ENCODE results near the gene MLLT10. TPM values are rescaled to one million over a fixed set of nuclear protein-coding genes. Genes with fewer than 3 reads are reported as not detected.

MLLT10 gene
- total and polyA plus RNA-seq, 10 of the 15 experiments (the other 5 are each of a cell fraction or from before 2014, with no cell fraction given) = 8.7 to 61.1 (median 28.5) TPM

DNA sequence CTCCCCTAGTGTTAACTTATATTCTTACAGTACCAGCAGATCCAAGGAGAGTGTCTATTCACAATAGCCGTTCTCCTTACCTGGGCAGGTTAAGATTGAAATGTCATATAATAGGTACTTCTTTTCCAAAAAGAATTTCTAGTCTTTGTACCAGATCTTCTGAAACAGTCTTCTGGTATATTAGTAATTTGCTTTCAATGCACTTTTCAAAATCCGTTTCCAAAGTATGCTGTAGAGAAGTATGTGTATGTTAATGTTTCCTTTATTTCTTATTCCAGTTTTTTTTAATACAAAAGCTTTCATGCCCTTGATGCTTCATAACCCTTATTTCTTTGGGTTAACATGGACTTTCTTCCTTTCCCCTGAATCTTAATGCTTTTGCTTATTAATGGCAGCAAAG lies 188.2 kb downstream of the MLLT10 start:
- in situ Hi-C loops (cut with MboI) (loop anchor here (10.0 kb wide), 1 partner anchor 447 kb away; no protein-coding TSS in a partner anchor), intact Hi-C loops (cut with micrococcal nuclease; ENCODE audit: unreplicated experiment) (no loop called here)
- Histone ChIP-seq H3K4me2 (ENCODE audit: control insufficient read depth, insufficient read depth) (no peak overlapping the region), H3K27ac (ENCODE audit: control insufficient read depth, insufficient read depth) (no peak overlapping the region), H3K4me3 (no peak overlapping the region), H4K20me1 (ENCODE audit: control insufficient read depth, insufficient read depth) (no peaks in the 10 kb centered on the region), H3K9ac (ENCODE audit: control insufficient read depth, insufficient read depth, low read length) (no peak overlapping the region), H2AFZ (ENCODE audit: control insufficient read depth, low read depth, low read length) (no peak overlapping the region), H3K9me3 (replicated peaks; ENCODE audit: control insufficient read depth, insufficient read depth, low read length) (no peaks in the 10 kb centered on the region), H3K79me2 (ENCODE audit: control insufficient read depth, insufficient read depth, low read length) (no peaks in the 10 kb centered on the region), H3K36me3 (ENCODE audit: control insufficient read depth in 2 of 2, insufficient read depth in 2 of 2, low read length in 1 of 2) (peaks cover 1 to 8% of the 10 kb centered on the region in 2 experiments; a peak in 3 of 4 replicates), H3K27me3 (replicated peaks in 1 of 2; ENCODE audit: control insufficient read depth in 2 of 2, insufficient read depth in 2 of 2, low read length in 1 of 2) (no peaks in the 10 kb centered on the region), H3K4me1 (ENCODE audit: control insufficient read depth, insufficient read depth, low read length) (peaks cover 11% of the 10 kb centered on the region)
- no peak for DNase-seq (ENCODE audit: low read depth, low spot score)
- SMC1A ChIA-PET (ENCODE audit: uncharacterized antibody, unreplicated experiment) = interaction anchor here (1.3 kb wide), 1 partner anchor 85 kb away, joined by 3 read pairs; no protein-coding TSS in a partner anchor
- RAD21 ChIA-PET (ENCODE audit: unreplicated experiment) = no interaction called here
- WGBS (ENCODE audit: insufficient coverage, insufficient replicate concordance, low lambda C conversion rate, missing lambda C conversion rate) = 98% methylated on average over 2 of the region's 2 CpGs
- TSS peak; percentile 11 for BruUV-seq (replicated peaks)
- CTCF ChIA-PET = interaction anchor here (0.6 kb wide), 1 partner anchor 416 kb away, joined by 4 read pairs; no protein-coding TSS in a partner anchor
- no peak for ATAC-seq
- TF ChIP-seq NR2C1 (IDR thresholded peaks at IDR 0.05) (no peak), DPF2 (IDR thresholded peaks at IDR 0.05) (no peak), YBX1 (IDR thresholded peaks at IDR 0.05) (no peak), SMAD5 (IDR thresholded peaks at IDR 0.05; ENCODE audit: low read depth) (no peak), KLF5 (IDR thresholded peaks at IDR 0.05; ENCODE audit: partially characterized antibody) (no peak), SMC3 (IDR thresholded peaks at IDR 0.05; ENCODE audit: borderline replicate concordance, low read length) (no peak), SMAD1 (IDR thresholded peaks at IDR 0.05; ENCODE audit: low read depth, partially characterized antibody) (no peak)
- TF ChIP-seq, protein P1, sequence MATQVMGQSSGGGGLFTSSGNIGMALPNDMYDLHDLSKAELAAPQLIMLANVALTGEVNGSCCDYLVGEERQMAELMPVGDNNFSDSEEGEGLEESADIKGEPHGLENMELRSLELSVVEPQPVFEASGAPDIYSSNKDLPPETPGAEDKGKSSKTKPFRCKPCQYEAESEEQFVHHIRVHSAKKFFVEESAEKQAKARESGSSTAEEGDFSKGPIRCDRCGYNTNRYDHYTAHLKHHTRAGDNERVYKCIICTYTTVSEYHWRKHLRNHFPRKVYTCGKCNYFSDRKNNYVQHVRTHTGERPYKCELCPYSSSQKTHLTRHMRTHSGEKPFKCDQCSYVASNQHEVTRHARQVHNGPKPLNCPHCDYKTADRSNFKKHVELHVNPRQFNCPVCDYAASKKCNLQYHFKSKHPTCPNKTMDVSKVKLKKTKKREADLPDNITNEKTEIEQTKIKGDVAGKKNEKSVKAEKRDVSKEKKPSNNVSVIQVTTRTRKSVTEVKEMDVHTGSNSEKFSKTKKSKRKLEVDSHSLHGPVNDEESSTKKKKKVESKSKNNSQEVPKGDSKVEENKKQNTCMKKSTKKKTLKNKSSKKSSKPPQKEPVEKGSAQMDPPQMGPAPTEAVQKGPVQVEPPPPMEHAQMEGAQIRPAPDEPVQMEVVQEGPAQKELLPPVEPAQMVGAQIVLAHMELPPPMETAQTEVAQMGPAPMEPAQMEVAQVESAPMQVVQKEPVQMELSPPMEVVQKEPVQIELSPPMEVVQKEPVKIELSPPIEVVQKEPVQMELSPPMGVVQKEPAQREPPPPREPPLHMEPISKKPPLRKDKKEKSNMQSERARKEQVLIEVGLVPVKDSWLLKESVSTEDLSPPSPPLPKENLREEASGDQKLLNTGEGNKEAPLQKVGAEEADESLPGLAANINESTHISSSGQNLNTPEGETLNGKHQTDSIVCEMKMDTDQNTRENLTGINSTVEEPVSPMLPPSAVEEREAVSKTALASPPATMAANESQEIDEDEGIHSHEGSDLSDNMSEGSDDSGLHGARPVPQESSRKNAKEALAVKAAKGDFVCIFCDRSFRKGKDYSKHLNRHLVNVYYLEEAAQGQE (IDR thresholded peaks at IDR 0.05; ENCODE audit: low read depth, low read length) = no peak
- TF ChIP-seq, protein P2, sequence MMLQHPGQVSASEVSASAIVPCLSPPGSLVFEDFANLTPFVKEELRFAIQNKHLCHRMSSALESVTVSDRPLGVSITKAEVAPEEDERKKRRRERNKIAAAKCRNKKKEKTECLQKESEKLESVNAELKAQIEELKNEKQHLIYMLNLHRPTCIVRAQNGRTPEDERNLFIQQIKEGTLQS (IDR thresholded peaks at IDR 0.05; ENCODE audit: borderline replicate concordance, extremely low read depth, low read depth, low read length) = no peak
- TF ChIP-seq, protein P3, sequence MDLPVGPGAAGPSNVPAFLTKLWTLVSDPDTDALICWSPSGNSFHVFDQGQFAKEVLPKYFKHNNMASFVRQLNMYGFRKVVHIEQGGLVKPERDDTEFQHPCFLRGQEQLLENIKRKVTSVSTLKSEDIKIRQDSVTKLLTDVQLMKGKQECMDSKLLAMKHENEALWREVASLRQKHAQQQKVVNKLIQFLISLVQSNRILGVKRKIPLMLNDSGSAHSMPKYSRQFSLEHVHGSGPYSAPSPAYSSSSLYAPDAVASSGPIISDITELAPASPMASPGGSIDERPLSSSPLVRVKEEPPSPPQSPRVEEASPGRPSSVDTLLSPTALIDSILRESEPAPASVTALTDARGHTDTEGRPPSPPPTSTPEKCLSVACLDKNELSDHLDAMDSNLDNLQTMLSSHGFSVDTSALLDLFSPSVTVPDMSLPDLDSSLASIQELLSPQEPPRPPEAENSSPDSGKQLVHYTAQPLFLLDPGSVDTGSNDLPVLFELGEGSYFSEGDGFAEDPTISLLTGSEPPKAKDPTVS (IDR thresholded peaks at IDR 0.05; ENCODE audit: low read depth, low read length) = no peak
- TF ChIP-seq, protein P4, sequence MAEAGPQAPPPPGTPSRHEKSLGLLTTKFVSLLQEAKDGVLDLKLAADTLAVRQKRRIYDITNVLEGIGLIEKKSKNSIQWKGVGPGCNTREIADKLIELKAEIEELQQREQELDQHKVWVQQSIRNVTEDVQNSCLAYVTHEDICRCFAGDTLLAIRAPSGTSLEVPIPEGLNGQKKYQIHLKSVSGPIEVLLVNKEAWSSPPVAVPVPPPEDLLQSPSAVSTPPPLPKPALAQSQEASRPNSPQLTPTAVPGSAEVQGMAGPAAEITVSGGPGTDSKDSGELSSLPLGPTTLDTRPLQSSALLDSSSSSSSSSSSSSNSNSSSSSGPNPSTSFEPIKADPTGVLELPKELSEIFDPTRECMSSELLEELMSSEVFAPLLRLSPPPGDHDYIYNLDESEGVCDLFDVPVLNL (IDR thresholded peaks at IDR 0.05; ENCODE audit: low read depth, low read length) = no peak
- TF ChIP-seq, protein P5, sequence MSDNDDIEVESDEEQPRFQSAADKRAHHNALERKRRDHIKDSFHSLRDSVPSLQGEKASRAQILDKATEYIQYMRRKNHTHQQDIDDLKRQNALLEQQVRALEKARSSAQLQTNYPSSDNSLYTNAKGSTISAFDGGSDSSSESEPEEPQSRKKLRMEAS (IDR thresholded peaks at IDR 0.05; ENCODE audit: low read depth, low read length) = no peak
- no peak for FAIRE-seq
- POLR2A ChIA-PET = no interaction called here

Data from GM12878 (cell line).